D721Med (cell line): ENCODE data around the gene MAP7D3.
"Not testable (repeated sequence)": the region's sequence is repeated elsewhere in the genome, so short reads cannot be mapped to it uniquely, and the experiment has no call there.

Experiments used
- DNase-seq: peaks from one replicate; pipeline ENCODE4 v3.0.0; 2011; ENCODE audit warnings: low spot score; ENCODE audit not compliant: insufficient read length
- FAIRE-seq: peaks from 2 replicates; lab custom pipeline; 2011; peaks lifted over from hg19 to GRCh38; lab: Jason Lieb, UNC
- TF ChIP-seq, protein P1 (sequence below): IDR thresholded peaks from 2 replicates; pipeline ENCODE4 v1.5.1; 2012; ENCODE audit warnings: mild to moderate bottlenecking, control low read depth; ENCODE audit not compliant: insufficient read depth; ENCODE audit errors: missing control alignments

The MAP7D3 gene, protein sequence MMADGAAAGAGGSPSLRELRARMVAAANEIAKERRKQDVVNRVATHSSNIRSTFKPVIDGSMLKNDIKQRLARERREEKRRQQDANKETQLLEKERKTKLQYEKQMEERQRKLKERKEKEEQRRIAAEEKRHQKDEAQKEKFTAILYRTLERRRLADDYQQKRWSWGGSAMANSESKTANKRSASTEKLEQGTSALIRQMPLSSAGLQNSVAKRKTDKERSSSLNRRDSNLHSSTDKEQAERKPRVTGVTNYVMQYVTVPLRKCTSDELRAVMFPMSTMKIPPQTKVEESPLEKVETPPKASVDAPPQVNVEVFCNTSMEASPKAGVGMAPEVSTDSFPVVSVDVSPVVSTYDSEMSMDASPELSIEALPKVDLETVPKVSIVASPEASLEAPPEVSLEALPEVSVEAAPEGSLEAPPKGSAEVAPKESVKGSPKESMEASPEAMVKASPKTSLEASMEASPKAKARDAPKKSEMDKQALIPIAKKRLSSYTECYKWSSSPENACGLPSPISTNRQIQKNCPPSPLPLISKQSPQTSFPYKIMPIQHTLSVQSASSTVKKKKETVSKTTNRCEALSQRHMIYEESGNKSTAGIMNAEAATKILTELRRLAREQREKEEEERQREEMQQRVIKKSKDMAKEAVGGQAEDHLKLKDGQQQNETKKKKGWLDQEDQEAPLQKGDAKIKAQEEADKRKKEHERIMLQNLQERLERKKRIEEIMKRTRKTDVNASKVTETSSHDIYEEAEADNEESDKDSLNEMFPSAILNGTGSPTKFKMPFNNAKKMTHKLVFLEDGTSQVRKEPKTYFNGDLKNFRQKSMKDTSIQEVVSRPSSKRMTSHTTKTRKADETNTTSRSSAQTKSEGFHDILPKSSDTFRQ

DNA sequence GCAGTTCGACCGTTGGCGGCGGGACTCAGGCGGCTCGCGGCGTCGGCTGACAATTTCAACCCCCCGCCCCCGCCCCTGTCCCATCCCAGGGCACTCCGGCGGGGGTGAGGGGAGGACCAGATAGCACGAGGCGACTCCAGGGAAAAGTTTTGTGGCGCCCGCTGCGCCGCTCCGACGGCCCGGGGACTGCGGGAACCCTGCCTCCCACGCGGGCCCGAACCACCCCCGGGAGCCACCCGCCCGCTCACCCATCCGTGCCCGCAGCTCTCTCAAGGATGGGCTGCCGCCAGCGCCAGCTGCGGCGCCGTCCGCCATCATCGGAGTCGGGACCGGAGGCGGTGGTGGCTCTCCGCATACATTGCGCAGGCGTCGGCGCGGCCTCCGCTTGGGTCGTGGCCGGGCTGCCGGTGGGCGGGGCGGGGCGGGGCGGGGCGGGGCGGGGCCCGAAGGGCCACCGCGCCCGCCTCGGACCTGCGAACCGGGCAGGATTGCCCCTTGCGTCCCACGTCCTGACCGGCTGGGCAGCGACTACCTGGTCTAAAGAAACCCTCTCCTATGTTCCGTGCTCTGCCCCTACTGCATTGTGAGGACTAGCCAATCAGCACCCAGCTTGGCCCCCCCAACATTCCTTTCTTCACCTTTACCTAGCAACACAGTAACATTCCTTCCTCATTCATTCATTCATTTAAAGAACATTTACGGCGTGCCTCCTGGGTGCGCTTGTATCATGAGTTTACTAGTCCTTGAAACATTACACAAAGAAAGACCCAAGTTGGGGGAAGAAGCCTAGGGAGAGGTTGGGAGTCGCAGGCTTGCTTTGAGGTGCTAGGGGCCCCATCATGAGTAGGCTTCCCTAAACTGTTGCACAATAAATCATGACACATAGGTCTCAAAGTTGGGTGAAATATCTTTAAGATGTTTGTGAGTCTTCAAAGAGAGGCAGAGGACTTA lies at the start of gene MAP7D3:
Gene MAP7D3 (minus strand): TSS at position 360 of the 951 bp plus-strand sequence. CDS start 42 bp downstream, at position 318.
- TF ChIP-seq, protein P1, sequence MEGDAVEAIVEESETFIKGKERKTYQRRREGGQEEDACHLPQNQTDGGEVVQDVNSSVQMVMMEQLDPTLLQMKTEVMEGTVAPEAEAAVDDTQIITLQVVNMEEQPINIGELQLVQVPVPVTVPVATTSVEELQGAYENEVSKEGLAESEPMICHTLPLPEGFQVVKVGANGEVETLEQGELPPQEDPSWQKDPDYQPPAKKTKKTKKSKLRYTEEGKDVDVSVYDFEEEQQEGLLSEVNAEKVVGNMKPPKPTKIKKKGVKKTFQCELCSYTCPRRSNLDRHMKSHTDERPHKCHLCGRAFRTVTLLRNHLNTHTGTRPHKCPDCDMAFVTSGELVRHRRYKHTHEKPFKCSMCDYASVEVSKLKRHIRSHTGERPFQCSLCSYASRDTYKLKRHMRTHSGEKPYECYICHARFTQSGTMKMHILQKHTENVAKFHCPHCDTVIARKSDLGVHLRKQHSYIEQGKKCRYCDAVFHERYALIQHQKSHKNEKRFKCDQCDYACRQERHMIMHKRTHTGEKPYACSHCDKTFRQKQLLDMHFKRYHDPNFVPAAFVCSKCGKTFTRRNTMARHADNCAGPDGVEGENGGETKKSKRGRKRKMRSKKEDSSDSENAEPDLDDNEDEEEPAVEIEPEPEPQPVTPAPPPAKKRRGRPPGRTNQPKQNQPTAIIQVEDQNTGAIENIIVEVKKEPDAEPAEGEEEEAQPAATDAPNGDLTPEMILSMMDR, result no peak
- DNase-seq (peak; percentile 58), FAIRE-seq (no peak)

DNA sequence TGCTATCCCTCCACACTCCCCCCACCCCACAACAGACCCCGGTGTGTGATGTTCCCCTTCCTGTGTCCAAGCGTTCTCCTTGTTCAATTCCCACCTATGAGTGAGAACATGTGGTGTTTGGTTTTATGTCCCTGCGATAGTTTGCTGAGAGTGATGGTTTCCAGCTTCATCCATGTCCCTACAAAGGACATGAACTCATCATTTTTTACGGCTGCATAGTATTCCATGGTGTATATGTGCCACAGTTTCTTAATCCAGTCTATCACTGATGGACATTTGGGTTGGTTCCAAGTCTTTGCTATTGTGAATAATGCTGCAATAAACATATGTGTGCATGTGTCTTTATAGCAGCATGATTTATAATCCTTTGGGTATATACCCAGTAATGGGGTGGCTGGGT lies 49.5 kb upstream of the MAP7D3 start, which contains the start of gene ADGRG4:
Gene ADGRG4 (plus strand): TSS at position 243 of the 400 bp plus-strand sequence. CDS start 7,815 bp downstream, outside the sequence.
- DNase-seq, FAIRE-seq: not testable (repeated sequence)

DNA sequence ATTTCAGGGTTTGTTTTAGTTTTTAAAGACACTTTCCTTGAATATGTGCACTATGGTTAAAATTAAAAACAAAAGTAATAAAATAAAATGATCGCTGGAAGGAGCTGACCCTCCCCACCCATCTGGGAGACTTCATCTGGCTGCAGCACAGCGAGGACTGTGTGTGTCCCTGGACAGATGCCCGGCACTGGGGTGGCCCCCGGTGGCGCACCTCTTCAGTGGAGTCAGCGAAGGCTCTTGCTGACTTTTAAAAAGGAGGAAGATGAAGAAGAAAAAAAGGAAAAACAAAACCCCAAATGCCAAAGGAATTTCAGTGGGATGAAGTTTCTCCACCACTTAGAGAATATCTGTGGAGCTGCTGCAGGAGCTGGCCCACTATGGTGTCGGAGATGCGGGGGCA lies 44.2 kb upstream of the MAP7D3 start:
- no peak for FAIRE-seq

DNA sequence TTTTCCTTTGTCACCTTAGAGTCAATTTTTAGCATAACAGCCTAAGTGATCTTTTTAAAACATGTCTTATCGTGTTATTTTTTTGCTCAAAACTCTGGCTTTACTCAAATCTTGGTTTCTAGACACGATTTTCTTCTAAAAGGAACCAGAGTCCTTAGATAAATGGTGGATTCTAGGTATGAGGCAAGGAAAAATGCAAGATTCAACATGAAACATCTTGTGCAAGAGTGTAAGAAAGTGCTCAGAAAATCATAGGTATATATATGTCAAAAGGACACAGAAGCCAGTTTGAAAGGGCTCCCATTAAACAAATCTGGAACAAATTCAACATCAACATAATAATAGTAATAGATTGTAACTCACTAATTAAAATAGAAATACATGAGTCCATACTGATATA lies 41.5 kb upstream of the MAP7D3 start:
- DNase-seq (no peak), FAIRE-seq (no peak)
- TF ChIP-seq, protein P1, result no peak

More for the DNA sequence above, 44.2 kb upstream of the MAP7D3 start:
- TF ChIP-seq, protein P1, result no peak
- no peak for DNase-seq

DNA sequence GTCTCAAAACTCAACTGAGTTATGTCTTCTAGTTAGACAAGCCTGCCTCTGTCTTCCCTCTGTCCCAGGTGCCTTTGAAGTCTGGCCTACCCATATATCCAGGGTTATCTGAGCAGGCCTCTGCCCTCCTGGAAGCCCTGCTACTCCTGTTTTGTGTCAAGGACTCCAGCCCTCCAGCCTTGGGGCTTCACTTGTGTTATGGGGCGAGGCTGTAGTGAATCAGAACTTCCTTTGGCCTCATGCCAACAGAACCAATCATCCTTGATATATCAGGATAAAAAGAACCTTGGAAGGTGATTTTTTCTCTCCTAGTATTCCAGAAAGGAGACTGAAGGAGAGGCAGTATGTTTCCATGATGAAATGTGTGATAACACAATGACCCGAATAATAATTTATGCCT lies 40.6 kb upstream of the MAP7D3 start:
- TF ChIP-seq, protein P1, result no peak
- no peak for DNase-seq
- FAIRE-seq, result no peak

DNA sequence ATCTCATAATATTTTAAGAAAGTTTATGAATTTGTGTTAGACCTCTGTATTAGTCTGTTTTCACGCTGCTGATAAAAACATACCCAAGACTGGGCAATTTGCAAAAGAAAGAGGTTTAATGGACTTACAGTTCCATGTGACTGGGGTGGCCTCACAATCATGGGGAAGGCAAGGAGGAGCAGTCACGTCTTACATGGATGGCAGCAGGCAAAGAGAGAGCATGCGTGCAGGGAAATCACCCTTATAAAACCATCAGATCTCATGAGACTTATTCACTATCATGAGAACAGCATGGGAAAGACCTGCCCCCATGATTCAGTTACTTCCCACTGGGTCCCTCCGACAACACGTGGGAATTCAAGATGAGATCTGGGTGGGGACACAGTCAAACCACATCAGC lies 35.2 kb upstream of the MAP7D3 start:
- not testable (repeated sequence) for DNase-seq, FAIRE-seq

DNA sequence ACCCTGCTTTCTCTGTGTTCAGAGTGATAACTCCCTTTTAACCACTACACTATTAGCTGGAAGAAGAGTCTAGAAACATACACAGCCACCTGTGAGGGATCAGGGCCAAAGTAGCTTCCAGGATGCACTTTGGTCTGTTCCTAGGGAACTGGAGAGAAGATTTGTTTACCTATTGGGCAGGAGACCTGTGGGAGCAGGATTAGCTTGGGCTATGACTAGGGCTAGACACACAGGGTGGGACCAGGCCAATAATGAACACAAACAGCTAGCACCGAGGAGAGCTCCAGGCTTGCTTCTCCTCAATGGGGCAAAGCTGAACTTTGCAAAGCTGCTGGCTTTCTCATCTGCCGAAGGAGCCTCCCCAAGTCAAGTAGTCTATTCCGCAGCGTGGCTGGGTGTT lies 24.4 kb upstream of the MAP7D3 start:
- DNase-seq (no peak), FAIRE-seq (no peak)
- TF ChIP-seq, protein P1, result no peak
